Measurements from ENCODE around the gene DST. TPM values are rescaled to one million over a fixed set of nuclear protein-coding genes. Genes with fewer than 3 reads are reported as not detected.

DST gene
- total RNA-seq, 1 experiment from 2014 or later: 91.9 TPM

GRCh38 chr6:56658326-56658725, 15.6 kb upstream of the DST start:
- H4K8ac ChIP-seq (replicated peaks; ENCODE audit: insufficient read length, low read depth, low read length): no peak overlapping the region
- H3K56ac ChIP-seq (ENCODE audit: insufficient read length, low read depth, low read length): no peak overlapping the region
- H2BK12ac ChIP-seq (ENCODE audit: insufficient read length, low read depth, low read length): no peak overlapping the region
- H3K14ac ChIP-seq (ENCODE audit: insufficient read depth, low read length): no peak overlapping the region
- no peak overlapping the region for H3K23ac ChIP-seq (ENCODE audit: insufficient read length, low read depth, low read length)
- no peaks in the 10 kb centered on the region for H3K23me2 ChIP-seq (ENCODE audit: insufficient read length, low read depth, low read length, poor library complexity, severe bottlenecking)
- no peak overlapping the region for H3K9ac ChIP-seq (ENCODE audit: extremely low read depth, insufficient read length, low read length)
- no CpG with 5 or more reads among the region's 5 CpGs for WGBS (ENCODE audit: extremely low coverage, insufficient read length, low lambda C conversion rate)
- DNase-seq: no peak
- no peak overlapping the region for H2BK5ac ChIP-seq (ENCODE audit: insufficient read length, low read length)
- no peaks in the 10 kb centered on the region for H3K27me3 ChIP-seq (ENCODE audit: insufficient read depth, low read length)
- no peak overlapping the region for H4K91ac ChIP-seq (ENCODE audit: insufficient read length, low read depth, low read length)
- H3T11ph ChIP-seq (ENCODE audit: low read length): no peak overlapping the region
- H3K4me3 Mint-ChIP-seq: no peak overlapping the region
- no peaks in the 10 kb centered on the region for H3K79me1 ChIP-seq (ENCODE audit: insufficient read depth, low read depth, low read length, poor library complexity, severe bottlenecking)
- no peak overlapping the region for H3K4me2 ChIP-seq (ENCODE audit: insufficient read depth, insufficient read length, low read length)
- no peak overlapping the region for H2BK15ac ChIP-seq (ENCODE audit: low read depth, low read length)
- no peaks in the 10 kb centered on the region for H3K9me3 ChIP-seq (ENCODE audit: control insufficient read depth, low read depth, low read length)
- H2AFZ ChIP-seq (ENCODE audit: low read length): no peak overlapping the region
- no peak overlapping the region for H4K5ac ChIP-seq (ENCODE audit: insufficient read length, low read depth, low read length)
- H3K79me2 ChIP-seq (ENCODE audit: insufficient read depth, low read length): no peaks in the 10 kb centered on the region
- H3K9me3 Mint-ChIP-seq: no peaks in the 10 kb centered on the region
- H2BK20ac ChIP-seq (ENCODE audit: low read depth, low read length, poor library complexity, severe bottlenecking): no peak overlapping the region
- no peaks in the 10 kb centered on the region for H3K36me3 Mint-ChIP-seq (ENCODE audit: insufficient read depth in 1 of 3, low read depth in 3 of 3)
- TF ChIP-seq CTCF (conservative IDR thresholded peaks at IDR 0.05): no peak
- H3K27me3 Mint-ChIP-seq (ENCODE audit: low read depth): no peaks in the 10 kb centered on the region
- H3K27ac ChIP-seq (ENCODE audit: insufficient read length, low read depth, low read length): no peak overlapping the region
- peaks cover 23 to 40% of the 10 kb centered on the region in 2 experiments for H3K4me1 Mint-ChIP-seq
- no peak overlapping the region for H2AK5ac ChIP-seq (ENCODE audit: insufficient read length, low read length)
- no peak overlapping the region; a peak in 1 of 7 replicates for H3K27ac Mint-ChIP-seq
- no peak overlapping the region for H3K4ac ChIP-seq (ENCODE audit: low read depth, low read length)
- H4K20me1 ChIP-seq (ENCODE audit: control insufficient read depth, insufficient read depth, insufficient read length): no peaks in the 10 kb centered on the region
- H3K18ac ChIP-seq (ENCODE audit: insufficient read length, low read depth, low read length): no peak overlapping the region
- H2BK120ac ChIP-seq (ENCODE audit: low read depth, low read length, poor library complexity, severe bottlenecking): no peak overlapping the region
- H3K4me1 ChIP-seq (ENCODE audit: insufficient read depth, low read length): no peaks in the 10 kb centered on the region; the same call in 1 of the 2 replicates
